GM18507 (cell line): ENCODE data around the gene OLIG1.

Experiments
- DNase-seq: peaks from one replicate; pipeline ENCODE4 v3.0.0; 2011; ENCODE audit warnings: low read depth; ENCODE audit not compliant: insufficient read length; ENCODE audit errors: extremely low spot score
- FAIRE-seq: peaks from 2 replicates; lab custom pipeline; 2011; peaks lifted over from hg19 to GRCh38; lab: Jason Lieb, UNC

OLIG1 gene

GRCh38 chr21:33080376-33080775 is 10.4 kb downstream of the OLIG1 start:
- FAIRE-seq (no peak), DNase-seq (no peak)

- no peak for DNase-seq
- peak; percentile 5 for FAIRE-seq
Observed at GRCh38 chr21:33080776-33081175, 10.8 kb downstream of the OLIG1 start.

- DNase-seq (no peak), FAIRE-seq (no peak)
Observed at GRCh38 chr21:33088384-33088783, 18.4 kb downstream of the OLIG1 start.

GRCh38 chr21:33089395-33090119 is 19.6 kb downstream of the OLIG1 start:
- no peak for DNase-seq
- FAIRE-seq = no peak

DNA sequence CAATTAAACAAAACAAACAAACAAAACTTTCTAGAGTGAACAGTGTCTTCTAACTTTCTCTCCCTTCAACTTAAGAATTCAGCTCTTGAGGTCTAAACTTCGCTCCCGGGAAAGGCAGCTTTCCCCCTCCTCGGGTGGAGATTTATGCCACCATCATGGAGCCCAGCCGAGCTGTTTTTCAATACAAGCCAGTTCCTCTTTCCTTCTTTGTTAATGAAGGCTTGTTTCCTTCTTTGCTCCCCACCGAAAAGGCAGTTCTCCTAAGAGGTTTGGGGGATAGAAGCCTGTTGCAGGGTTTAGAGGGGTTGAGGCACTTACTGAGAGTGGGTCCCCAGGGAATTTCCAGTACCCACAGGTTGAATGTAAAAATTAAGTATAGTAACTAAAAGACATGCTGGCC is 26.5 kb downstream of the OLIG1 start:
- DNase-seq = no peak
- peak; percentile 21 for FAIRE-seq

DNA sequence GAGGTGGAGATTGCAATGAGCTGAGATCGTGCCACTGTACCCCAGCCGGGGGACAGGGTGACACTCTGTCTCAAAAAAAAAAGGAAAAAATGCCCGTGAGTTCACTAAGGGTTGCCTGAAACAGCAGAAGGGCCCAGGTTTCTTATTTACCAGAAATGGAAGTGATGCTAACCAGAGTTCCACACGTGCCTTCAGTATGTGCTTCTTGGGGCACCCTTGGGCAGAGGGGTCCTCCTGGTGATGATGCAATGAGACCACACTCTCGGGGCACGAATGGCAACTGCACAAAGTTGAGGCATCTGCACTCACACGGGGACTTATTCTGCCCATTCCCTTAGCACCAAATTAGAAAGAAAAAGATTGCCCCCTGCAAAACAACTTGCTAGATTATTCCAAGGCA is 29.2 kb downstream of the OLIG1 start:
- no peak for FAIRE-seq

DNA sequence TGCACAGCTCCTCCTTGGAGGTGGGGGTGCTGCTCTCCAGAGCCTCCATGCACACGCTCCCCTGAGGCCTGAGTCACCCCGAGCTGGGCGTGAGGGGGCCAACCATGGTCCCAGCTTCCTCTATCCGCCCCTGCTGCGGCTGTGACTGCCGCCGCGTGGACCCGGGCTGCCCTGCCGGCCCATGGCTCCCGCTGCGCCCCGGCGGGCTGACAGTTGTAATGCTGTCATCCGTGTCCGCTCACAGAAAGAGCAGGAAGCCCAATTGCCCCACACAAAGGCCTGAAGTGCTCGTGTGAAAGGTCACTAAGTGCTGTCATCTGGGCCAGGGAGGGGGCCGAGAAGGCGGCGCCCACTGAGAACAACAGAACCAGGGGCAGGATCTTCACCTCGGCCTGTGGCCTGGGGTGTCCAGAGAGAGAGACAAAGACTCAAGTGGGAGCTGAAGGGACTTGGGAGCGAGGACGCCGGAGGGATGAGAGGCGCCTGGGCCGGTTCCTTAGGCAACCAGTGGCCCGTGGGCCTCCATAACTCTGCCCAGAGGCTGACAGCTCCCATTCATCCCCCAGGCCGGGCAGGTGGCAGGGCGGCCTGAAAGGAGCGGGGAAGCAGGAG is 31.5 kb downstream of the OLIG1 start:
- no peak for FAIRE-seq
- DNase-seq = peak; percentile 23

More for the DNA sequence above, 29.2 kb downstream of the OLIG1 start:
- no peak for DNase-seq

- no peak for FAIRE-seq
- DNase-seq = no peak
Observed at GRCh38 chr21:33105088-33105487, 35.1 kb downstream of the OLIG1 start.

DNA sequence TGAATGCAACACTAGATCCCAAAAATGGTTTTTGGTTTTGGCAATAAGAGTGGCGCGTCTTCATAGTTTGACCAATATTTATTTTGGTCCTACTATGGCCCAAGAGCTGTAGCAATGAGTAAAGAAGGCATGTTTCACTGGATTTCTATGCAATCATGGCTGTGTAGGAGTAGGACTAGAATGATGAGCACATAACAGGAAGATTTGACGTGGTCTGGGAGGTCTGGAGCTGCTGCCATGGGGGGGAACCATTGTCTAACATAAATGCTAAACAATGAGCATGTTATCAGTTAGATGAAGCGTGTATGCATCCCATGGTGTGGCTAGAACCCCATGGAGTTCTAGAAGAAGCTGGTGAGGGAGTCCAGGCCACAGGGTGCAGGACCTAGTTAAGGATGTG is 38.3 kb downstream of the OLIG1 start:
- FAIRE-seq (no peak), DNase-seq (no peak)

DNA sequence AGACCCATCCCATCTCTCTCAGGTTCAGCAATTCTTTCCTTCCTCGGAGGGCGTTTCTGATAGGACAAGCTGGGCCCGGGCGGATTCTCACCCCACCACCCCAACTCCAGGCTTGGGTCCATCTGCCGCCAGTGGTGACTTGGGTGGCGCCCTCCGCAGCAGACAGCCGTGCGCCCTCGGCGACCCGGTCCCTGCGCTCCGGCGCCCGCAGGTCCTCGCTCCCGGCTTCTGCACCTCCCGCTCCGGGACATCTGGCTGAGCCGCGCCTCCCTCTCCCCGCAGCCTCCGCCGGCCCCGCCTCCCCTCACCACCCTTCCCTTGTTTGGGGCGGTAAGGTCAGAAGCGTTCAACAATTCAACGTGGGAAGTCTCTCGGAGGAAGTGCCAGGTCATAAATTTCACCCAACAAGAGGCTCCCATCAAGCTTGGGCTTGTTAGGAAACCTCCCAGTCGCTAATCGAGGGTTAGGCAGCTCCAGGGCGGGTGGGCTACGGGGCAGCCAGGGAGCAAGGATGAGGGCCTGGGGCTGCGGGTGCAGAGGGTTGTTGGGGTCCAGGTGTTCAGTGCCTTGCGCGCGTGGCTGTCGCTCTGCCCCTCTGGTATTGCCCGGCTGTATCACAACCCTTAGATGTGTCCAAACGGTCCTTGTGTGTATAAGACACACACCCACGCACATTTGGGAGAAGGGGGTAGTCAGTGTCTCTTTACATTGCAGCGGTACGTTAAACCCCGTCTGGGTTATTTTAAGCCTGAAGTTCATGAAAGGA is 39.8 kb downstream of the OLIG1 start:
- DNase-seq (no peak), FAIRE-seq (no peak)

- FAIRE-seq (no peak), DNase-seq (no peak)
Observed at GRCh38 chr21:33110340-33110715, 40.4 kb downstream of the OLIG1 start.

GRCh38 chr21:33111577-33111976 is 41.6 kb downstream of the OLIG1 start:
- DNase-seq (no peak), FAIRE-seq (no peak)

DNA sequence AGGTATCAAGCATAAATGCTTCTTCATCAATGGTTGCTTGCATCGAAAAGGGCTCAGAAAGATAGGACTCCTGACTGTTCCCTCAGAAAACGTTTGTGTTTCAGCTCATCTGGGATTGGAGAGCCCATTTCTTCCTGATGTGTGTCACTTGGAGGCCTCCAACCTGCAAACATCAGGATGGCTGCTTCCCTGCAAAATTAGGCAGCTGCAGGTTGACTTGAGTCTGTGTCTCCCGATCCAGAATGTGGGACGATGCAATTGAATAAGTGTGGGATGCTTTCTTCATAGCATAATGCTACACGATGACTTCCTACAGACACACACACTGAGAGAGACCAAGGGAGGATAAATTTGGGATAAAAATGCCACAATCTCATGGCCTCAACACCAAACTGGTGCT is 42.2 kb downstream of the OLIG1 start:
- no peak for FAIRE-seq
- no peak for DNase-seq

DNA sequence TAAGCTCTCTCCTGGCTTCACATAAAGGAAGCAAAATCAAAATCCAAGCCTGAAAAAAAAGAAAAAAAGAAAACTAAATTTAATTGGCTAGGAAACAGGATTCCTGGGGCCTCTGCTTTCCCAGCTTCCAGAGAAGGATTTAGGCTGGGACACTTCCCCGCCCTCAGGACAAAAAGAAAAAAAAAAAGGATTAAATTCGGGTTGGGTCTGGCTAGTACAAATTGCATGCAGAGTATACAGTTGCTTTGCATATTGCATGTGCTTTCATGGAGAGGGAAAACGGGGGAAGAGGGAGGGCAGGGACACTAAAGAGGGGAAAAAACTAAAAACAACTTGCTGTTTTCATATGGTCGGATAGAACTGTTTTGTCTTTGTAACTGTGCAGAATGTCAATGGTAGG is 42.7 kb downstream of the OLIG1 start:
- FAIRE-seq (no peak), DNase-seq (no peak)

DNA sequence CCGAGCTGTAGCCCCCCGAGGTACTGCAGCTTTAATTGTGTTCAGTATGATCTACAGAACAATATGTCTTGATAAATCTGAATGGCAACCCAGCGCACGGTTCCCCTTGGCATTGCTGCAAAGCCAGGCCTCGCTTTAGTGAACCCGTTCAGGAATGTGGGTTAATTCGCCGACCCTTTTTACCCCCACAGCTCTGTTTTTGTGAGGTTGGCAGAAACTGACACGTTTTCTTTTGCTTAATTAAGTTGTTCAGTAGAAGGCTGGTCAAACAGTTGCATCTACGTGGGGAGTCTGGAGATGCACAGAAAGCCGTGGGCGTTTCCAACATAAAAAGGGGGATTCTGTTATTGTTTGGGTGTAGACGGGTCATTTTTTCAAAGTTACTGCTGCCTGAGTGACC is 43.2 kb downstream of the OLIG1 start:
- DNase-seq = no peak

DNA sequence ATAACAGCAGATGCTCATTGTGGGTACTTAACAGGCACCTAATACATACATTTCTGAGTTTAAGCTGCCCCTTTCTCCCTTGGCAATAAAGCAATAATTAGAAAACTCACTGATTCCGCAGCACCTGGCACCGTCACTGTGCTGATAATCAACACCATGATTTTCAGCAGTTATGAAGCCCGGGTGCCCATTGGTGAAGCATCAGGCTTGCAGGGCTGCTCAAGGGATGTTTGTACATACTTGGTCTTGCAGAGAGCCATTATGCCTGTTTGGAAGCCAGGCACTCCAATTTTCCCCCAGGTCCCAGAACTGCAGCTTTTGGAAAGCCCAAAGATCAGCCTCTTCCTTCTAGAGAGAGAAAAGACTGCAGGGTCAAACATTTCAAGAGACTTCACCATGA is 44.3 kb downstream of the OLIG1 start:
- FAIRE-seq = no peak
- no peak for DNase-seq

More for the DNA sequence above, 43.2 kb downstream of the OLIG1 start:
- FAIRE-seq = no peak

- FAIRE-seq (no peak), DNase-seq (no peak)
Observed at GRCh38 chr21:33115631-33116510, 45.9 kb downstream of the OLIG1 start.

DNA sequence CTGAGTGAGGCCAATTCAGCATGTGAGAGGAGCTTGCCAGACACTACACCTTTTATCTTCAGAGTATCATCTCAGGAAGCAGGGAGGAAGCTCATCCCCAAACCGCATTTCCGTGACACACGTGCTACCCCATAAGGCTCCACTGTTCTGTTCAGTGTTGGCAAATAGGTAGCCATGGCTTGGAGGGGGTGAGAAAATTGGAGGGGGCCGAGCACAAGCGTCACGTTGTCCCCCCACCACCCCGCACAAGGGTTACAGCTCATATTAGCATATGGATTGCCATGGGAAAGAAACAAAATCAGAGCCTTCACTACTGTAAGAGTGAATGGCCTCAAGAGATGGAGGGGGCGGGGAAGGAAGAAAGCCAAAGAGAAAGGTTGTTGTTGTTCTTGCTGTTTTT is 46.7 kb downstream of the OLIG1 start:
- FAIRE-seq = no peak
- DNase-seq = no peak

DNA sequence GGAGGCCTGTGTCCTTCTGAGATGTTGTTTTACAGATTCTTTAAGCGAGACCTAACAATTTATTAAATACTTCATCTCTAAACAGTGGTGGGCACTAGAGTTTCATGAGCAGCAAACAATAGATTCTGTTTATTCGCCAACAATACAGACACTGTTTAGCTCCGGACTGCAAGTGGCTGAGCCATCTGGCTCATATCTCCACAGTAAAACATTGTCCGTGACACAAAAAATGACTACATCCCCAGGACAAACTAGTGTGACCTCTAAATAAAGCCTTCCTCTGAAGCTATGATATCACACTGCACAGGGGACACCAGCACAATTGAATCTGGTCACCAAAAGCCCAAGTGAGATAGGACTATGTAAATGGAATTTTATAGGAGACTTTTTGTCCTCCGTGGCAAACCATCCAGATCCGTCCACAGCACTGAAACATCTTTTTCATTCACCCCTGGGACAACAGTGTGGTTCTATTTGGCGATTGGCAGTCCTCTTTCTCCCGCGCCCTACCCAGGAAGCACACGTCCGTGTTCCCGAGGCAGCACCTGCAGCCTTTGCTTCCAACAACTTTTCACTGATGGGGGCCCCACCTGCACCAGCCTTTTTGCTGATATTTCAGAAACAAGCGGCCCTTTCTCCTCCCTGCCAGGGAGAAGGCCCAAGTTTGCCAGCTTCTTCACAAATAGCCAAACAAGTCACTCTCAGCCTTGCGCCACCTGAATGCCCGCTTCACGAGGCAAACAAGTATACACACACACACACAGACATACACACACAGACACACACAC is 47.4 kb downstream of the OLIG1 start:
- FAIRE-seq = no peak
- no peak for DNase-seq
